Cerebellar cortex (tissue), 1 donor: ENCODE results near the gene PREB.

Source experiments
- DNase-seq: peaks from one replicate; pipeline ENCODE4 v3.0.0-alpha.2; 2015; ENCODE audit warnings: low spot score

The PREB gene

GRCh38 chr2:27095745-27096651 is 38.4 kb downstream of the PREB start:
- peak; percentile 86 for DNase-seq

DNA sequence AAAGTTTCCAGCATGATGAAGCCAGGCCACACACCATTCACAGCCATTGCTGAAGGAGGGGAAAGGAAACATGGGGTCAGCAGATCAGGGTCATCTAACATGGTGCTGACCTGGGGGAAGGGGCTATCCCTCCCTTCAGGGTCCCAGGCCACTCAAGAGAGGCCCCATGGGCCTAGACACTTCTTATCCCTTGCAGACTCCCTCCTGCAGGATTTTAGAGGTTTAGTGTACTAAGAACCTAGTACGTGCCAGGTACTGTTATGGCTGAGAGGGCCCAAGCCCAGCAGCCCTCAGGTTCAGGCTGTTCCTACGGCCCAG is 39.0 kb downstream of the PREB start:
- no peak for DNase-seq

GRCh38 chr2:27094353-27094984 is 40.0 kb downstream of the PREB start:
- no peak for DNase-seq

DNA sequence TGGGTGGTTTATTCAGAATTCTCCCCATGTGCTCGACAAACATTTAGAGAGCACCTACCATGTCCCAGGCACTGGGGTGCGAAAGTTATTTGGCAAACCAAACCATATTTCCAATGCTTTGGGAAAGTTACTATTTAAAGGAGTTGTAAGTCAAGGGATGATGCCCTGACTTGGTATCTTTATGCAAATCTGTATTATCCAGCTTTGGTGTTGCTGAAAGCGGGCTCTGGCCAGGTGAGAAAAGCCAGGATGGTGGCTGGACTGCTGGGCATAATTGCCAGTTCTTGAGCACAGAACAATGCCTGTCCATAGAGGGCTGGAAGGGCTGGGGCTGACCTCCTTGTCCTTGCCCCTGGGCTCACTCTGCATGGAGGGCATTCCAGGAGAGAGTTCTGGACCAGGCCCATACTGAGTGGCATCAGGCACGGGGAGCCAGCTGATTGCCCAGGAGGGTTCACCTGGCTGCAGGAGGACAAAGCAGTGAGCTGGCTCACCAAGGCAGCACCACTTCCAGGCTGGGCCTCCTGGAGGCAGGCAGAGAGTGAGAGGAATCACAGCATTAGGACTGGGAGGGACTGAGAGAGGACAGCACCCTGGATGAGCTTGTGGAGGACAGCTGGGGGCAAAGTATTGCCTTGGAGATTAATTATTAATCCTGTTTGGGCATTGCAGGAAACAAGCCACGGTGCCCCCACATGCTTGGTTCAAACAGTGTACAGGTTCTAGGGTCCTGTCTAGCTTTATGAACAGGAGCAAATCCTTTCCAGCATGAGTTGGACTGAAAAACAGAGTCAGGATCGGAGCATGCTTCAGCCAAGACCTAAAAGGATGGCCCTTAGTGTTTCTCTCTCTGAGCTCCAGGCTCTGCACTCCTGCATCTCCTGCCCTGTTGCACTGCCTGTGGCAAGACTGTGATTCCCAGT is 40.7 kb downstream of the PREB start:
- no peak for DNase-seq

DNA sequence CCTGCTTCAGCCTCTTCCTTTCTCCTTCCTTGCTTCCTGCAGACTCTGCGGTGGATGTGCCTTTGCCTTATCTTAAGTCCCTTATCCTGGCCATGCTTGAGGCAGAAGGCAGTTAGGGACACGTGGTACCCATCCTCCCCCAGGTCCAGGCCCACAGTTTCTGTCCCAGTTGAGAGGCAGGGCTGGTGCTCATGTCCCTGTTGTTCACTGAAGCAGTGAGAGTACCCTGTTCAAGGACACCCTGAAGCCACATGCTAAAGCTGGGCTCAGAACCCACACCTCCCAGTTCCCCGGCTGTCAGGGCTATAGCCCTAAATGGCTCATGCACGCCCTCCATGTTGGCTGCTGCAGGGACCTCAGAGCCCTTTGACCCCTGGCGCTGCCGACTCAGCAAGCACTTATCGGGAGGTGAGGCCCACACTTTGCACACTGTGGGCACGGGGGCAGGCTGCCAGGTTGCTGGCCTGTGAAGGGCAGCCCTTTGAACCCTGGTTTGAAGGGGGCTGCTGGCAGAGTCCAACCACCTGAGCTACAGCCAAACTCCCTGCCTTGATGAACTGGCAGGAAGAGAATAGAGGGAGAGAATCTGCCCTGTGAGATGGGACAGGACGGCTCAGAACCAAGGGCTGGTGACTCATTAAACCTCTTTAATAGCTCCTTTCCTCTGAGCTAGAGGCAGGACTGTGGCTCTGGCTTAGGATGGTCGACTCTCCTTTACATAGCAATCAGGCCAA is 41.6 kb downstream of the PREB start:
- DNase-seq: no peak

DNA sequence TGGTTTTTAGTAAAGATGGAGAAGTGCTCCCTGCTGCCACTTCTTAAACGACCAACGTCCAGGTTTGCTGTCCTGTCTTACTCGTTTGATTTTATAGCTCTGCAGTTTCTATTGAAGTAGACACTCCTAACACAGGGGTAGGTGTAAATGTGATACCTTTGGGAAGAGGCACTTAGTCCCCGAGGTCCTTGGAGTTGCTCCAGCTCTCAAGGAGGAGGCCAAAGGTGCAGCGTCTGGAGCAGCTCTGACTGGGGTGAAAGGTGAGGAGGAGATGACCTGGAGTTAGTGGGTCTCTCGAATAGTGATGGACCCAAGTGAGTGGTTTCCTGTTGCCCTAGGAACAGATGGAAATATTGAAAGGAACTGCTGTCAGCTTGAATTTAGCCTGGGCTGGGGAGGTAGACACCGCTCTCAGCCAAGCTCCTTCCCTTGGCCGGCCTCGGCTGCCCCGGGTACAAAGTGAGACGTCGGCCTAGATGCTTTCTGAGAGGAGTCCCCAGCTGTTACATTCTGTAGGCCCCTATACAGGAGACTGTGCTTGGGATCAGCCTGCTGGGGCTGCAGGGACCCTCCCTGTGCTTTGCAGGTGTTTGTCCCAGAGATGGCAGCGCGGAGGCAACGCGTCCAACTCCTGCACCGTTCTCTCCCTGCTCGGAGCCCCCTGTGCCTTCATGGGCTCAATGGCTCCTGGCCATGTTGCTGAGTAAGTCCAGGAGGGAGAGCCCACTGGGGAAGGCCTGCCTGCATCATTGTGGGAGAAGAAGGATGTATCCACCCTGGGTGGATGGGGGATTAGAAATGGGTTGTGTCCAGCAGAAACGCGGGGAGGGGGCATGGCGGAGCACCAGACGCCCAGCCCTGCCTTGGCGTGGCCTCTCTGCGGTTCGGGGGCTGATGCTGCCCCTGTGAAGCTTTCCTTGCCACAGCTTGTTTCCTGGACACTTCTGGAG is 42.4 kb downstream of the PREB start:
- DNase-seq: no peak

DNA sequence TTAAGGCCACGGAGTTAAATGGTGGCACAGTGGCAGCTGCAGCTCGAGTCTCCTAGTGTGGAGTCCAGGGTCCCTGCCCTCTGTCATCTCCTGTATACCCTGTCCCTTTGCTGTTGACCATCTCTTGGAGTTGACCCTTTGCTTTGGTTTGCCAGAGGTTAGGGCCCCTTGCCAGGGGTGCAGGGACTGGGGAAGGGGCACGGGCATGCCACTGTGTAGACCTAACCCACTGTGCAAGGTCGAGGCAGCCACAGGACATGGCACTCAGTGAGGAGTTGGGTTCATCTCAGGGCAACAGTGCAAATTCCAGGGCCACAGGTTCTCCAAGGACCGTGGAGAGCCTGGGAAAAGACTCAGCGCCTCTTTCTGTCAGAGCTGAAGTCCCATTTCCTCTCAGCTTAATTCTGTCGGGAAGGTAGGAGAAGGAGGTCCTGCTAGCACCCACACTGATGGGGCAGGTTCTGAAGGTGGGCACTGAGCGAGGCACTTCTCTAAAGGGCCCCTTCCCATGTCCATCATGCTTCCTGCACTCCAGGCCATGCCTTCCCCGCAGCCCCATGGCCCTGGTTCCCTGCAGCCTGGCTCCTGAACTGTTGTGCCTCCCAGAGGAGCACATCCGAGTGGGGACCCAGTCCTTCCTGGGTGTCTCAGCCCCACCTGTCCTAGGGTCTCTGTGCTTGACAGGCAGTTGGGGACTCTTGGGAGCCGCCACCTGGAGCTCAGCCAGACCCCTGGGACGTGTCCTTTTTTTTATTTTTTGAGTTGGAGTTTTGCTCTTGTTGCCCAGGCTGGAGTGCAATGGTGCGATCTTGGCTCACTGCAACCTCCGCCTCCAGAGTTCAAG is 45.1 kb downstream of the PREB start:
- no peak for DNase-seq

GRCh38 chr2:27088634-27089033 is 45.8 kb downstream of the PREB start:
- no peak for DNase-seq

DNA sequence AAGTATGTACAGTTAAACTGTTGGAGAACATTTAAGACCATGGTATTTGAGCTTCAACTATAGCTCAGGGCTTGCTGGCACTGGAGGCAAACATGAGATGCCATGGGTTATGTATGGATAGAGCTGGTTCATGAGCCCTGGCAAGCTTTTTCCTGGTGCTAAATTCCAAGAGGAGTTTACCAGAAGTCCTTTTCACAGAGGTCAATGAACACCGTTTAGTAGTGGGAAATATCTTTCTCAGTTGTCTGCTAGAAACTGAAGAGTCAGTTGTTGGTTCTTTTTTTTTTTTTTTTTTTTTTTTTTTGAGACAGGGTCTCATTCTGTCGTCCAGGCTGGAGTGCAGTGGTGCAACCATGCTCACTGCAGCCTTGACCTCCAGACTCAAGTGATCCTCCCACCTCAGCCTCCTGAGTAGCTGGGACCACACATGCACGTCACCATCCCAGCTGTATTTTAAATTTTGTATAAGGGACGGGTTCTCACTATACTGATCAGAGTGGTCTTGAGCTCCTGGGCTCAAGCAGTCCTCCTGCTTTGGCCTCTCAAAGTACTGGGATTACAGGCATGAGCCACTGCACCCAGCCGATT is 46.5 kb downstream of the PREB start:
- no peak for DNase-seq

GRCh38 chr2:27086724-27087593 is 47.5 kb downstream of the PREB start, which contains the start of gene KHK:
KHK (plus strand) TSS chr2:27086772; CDS start chr2:27087260, 488 bp downstream.
- peak; percentile 57 for DNase-seq

DNA sequence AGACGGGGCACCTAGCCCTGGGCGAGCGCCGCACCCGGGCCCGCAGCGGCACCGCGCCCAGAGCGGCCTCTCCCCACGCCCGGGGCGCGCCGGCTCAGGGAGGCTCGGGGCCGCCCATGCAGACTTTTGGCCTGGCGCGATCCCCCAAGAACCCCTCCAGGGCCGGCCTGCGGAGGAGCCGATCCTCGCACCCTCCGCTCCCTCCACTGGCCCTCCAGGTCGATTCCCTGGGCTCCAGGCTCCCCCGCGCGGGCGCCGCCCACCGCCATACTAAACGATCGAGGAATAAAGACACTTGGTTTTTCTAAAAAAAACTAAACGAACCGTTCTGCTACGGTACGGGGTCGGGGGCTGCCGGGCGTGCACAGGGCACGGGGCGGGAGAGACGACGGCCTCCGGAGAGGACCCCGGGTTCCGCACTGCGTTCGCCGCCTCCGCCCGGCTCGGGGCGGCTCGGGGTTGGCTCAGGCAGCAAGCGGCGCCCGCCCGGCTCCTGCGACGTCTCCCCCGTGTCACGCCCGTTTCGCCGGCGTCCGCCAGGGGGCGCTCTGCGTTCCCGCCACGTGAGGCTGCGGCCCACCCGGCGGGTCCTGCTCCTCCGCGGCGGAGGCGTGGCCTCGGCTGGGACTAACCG is 48.2 kb downstream of the PREB start:
- DNase-seq: peak; percentile 90

DNA sequence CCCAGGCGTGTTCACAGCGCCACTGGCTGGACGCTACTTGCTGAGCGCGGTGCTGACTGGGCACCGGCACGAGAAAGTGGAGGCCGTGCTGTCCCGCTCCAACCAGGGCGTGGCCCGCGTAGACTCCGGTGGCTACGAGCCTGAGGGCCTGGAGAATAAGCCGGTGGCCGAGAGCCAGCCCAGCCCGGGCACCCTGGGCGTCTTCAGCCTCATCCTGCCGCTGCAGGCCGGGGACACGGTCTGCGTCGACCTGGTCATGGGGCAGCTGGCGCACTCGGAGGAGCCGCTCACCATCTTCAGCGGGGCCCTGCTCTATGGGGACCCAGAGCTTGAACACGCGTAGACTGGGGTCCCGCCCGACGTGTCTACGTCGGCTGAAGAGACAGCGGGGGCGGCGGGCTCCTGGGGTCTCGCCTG is 48.8 kb downstream of the PREB start:
- DNase-seq: peak; percentile 69

GRCh38 chr2:27085062-27085672 is 49.3 kb downstream of the PREB start:
- no peak for DNase-seq

DNA sequence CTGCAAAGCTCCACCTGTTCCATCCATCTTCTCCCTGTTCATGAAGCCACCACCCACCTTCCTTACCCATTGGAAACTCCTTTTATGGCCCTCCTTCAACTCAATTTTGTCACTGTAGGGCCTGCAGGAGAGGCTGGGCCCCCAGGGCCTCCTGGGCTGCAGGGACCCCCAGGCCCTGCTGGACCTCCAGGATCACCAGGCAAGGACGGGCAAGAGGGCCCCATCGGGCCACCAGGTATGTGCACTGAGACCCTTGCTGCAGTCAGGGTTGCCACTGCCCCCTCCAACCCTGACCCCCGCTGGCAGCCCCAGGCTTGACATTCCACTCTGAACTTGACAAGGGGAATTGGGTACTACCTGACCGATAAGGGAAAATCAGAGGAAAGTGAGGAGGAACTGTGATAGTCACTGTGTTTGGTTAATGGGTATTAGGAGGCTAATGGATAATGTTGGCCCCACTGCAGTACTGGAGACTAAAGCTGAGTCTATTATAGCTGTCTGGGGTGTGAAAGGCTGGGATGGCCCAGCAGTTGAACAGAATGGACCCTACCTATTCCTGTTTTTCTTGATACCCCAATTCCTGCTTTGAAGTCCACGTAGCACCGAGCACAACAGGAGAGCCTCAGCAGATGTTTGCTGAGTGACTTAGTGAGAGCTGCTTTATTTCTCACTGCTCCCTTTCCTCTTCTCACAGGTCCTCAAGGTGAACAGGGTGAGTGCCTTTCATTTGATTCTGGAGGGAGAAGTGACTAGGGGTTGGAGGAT is 50.0 kb downstream of the PREB start:
- no peak for DNase-seq

GRCh38 chr2:27083410-27084296 is 50.8 kb downstream of the PREB start:
- no peak for DNase-seq
